ENCODE data around the gene NME7. TPM values are rescaled to one million over a fixed set of nuclear protein-coding genes. Genes with fewer than 3 reads are reported as not detected.
A peak's percentile ranks its signal among the peaks of the same experiment; 100 is the strongest.

The NME7 gene
- polyA plus RNA-seq, 5 donors, result 46.7 to 86.5 (median 59.2) TPM

DNA sequence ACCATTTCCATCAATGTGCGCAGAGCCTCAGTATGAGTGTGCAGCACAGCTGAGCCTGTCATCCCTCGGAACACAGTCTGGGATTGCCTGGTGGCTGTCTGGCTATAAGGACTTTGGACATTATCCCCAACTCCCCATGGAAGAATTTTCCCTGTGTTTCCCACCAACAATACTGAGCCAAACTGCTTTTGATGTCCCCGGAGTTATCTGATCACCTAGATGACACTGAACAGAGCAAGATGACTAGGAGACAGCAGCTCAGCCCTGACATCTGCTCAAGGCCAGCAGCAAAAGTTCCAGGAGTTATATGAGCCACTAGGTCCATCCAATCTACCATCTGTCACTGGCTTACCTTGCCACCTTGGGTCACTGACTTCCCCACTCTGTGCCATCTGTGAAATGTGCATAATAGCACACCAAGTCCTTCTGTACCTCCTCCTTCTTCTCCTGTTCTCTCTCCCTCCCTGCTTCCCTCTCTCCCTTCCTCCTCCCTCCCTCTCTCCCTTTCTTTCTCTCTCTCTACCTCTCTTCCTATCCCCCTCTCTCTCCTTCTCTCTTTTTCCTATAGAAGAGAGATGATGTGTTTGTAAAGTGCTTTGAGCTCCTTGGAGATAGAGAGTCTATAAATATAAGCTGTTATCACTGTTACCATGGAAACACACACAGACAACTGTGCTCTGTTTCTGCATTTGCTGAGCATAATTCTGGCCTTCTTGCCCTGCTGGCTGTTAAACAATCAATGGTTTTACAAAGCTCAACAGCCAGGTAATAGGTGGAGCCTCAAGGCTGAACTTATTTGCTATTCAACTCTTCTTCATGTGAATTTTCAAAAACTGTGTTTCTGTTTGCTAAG, 280.8 kb downstream of the NME7 start:
- DNase-seq, result peak in 1 of 2 donors; percentile 63

GRCh38 chr1:169085911-169086310, 281.7 kb downstream of the NME7 start:
- no peak for DNase-seq

Other genes starting within 250 kb of the NME7 start
- 10 to 100 TPM; 20.0 to 33.1 (median 28.3) TPM for gene BLZF1, start 398 bp upstream of the NME7 start, polyA plus RNA-seq (ENCODE audit: insufficient read depth in 1 of 5, insufficient read length in 5 of 5, low replicate concordance in 1 of 5)
- 1 to 10 TPM; 4.1 to 5.9 (median 4.4) TPM for gene CCDC181, start 59.7 kb upstream of the NME7 start, polyA plus RNA-seq (ENCODE audit: insufficient read depth in 1 of 5, insufficient read length in 5 of 5, low replicate concordance in 1 of 5)
- gene SLC19A2, start 118.1 kb upstream of the NME7 start, polyA plus RNA-seq (ENCODE audit: insufficient read depth in 1 of 5, insufficient read length in 5 of 5, low replicate concordance in 1 of 5), result 10 to 100 TPM; 12.6 to 18.0 (median 14.1) TPM
- gene F5, start 218.7 kb upstream of the NME7 start, polyA plus RNA-seq (ENCODE audit: insufficient read depth in 1 of 5, insufficient read length in 5 of 5, low replicate concordance in 1 of 5), result 1 to 10 TPM in 1 of 5 donors, under 1 TPM in 4; 0.10 to 1.5 (median 0.26) TPM